OCI-M1 (cell line): Measurements from ENCODE around the gene HSPA1B.
"Not testable (repeated sequence)": the region's sequence is repeated elsewhere in the genome, so short reads cannot be mapped to it uniquely, and the experiment has no call there.

Experiments
- DNase-seq: peaks from one replicate; lab custom pipeline; 2025; lab: John Stamatoyannopoulos, UW

Gene HSPA1B

GRCh38 chr6:31829633-31830283, 2.2 kb downstream of the HSPA1B start:
- DNase-seq, result peak; percentile 89

GRCh38 chr6:31830886-31831335, 3.4 kb downstream of the HSPA1B start:
- peak; percentile 61 for DNase-seq

GRCh38 chr6:31831350-31832215, 4.0 kb downstream of the HSPA1B start:
- DNase-seq, result peak; percentile 58

- DNase-seq, result peak; percentile 97
Observed at GRCh38 chr6:31834367-31835250, 7.1 kb downstream of the HSPA1B start.

GRCh38 chr6:31836047-31836473, 8.5 kb downstream of the HSPA1B start:
- no peak for DNase-seq

GRCh38 chr6:31836474-31837368, 9.2 kb downstream of the HSPA1B start:
- DNase-seq, result peak; percentile 43

- DNase-seq, result no peak
Observed at GRCh38 chr6:31837369-31838113, 10.0 kb downstream of the HSPA1B start.

GRCh38 chr6:31838114-31838553, 10.6 kb downstream of the HSPA1B start:
- not testable (repeated sequence) for DNase-seq

GRCh38 chr6:31838968-31839367, 11.4 kb downstream of the HSPA1B start:
- no peak for DNase-seq

GRCh38 chr6:31839779-31840126, 12.2 kb downstream of the HSPA1B start:
- DNase-seq, result not testable (repeated sequence)

GRCh38 chr6:31842053-31842452, 14.5 kb downstream of the HSPA1B start:
- no peak for DNase-seq

- DNase-seq, result no peak
Observed at GRCh38 chr6:31844507-31844906, 17.0 kb downstream of the HSPA1B start.

GRCh38 chr6:31847276-31847978, 19.9 kb downstream of the HSPA1B start:
- DNase-seq, result no peak

GRCh38 chr6:31850765-31851484, 23.4 kb downstream of the HSPA1B start:
- no peak for DNase-seq

- DNase-seq, result no peak
Observed at GRCh38 chr6:31851485-31851832, 23.9 kb downstream of the HSPA1B start.

- not testable (repeated sequence) for DNase-seq
Observed at GRCh38 chr6:31851980-31852718, 24.6 kb downstream of the HSPA1B start.

- not testable (repeated sequence) for DNase-seq
Observed at GRCh38 chr6:31857774-31858173, 30.2 kb downstream of the HSPA1B start.

- no peak for DNase-seq
Observed at GRCh38 chr6:31858707-31859106, 31.2 kb downstream of the HSPA1B start.
